HG02763 (cell line): Measurements from ENCODE around the gene PHF24.
"Not testable (repeated sequence)": the region's sequence is repeated elsewhere in the genome, so short reads cannot be mapped to it uniquely, and the experiment has no call there.

Source experiments
- ATAC-seq: cut with Tn5 transposase; IDR thresholded peaks from one replicate; pipeline ENCODE4 v1.9.1; 2021; ENCODE audit warnings: mild to moderate bottlenecking, moderate library complexity; ENCODE audit not compliant: unreplicated experiment

The PHF24 gene

DNA sequence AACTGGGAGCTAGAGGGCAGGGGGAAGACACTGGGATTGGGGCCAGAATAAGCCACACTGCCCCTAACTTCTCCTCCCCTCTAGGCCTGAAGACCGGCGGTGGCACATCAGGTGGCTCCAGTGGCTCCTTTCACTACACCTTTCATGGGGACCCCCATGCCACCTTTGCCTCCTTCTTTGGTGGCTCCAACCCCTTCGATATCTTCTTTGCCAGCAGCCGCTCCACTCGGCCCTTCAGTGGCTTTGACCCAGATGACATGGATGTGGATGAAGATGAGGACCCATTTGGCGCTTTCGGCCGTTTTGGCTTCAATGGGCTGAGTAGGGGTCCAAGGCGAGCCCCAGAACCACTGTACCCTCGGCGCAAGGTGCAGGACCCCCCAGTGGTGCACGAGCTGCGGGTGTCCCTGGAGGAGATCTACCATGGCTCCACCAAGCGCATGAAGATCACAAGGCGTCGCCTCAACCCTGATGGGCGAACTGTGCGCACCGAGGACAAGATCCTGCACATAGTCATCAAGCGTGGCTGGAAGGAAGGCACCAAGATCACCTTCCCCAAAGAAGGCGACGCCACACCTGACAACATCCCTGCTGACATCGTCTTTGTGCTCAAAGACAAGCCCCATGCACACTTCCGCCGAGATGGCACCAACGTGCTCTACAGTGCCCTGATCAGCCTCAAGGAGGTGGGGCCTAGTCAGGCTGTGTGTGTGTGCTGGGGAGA, 38.3 kb downstream of the PHF24 start:
- ATAC-seq = no peak

DNA sequence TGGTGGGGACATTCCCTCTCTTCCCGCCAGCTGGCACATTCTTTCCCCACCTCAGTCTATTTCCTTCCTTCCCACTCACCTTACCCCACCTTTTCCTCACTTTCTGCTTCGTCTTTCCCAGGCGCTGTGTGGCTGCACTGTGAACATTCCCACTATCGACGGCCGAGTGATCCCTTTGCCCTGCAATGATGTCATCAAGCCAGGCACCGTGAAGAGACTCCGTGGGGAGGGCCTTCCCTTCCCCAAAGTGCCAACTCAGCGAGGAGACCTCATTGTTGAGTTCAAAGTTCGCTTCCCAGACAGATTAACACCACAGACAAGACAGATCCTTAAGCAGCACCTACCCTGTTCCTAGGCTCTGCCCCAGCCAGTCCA, 38.8 kb downstream of the PHF24 start:
- no peak for ATAC-seq

DNA sequence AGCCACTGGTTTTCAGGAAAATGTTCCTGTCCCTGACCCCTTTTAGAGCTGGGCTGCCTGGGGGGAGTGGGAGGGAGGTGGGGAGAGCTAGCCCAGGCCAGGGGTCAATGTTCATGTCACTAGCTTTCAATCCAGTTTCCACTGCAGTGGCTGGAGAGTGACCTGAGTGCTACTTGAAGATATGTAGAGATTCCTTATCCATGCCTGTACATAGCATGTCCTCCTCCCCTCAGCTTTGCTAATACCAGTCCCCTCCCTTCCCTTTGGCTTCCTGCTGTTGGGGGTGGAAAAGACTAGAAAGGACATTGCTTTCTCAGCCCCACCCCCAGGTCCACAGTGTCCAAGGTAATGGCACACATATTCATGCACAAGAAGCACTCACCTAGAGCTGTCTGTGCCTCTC, 39.3 kb downstream of the PHF24 start:
- no peak for ATAC-seq

DNA sequence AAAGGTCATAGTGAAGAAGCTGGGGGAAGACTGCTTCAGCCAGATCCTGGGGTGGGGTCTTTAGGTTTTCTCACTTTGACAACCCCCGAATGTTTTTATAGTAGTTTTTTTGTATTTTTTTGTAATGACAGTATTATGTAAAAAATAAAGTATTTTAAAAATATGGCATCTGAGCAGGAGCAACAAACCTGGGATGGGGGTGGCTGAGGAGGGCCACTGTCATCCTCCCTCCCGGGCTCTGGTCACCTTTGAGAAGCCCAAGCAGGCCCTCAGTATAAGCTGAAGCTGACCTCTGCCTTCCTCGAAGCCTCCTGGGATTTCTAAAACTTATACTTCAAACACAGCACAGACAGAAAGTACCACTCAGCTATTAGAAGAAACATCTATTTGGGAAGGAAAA, 40.2 kb downstream of the PHF24 start:
- no peak for ATAC-seq

DNA sequence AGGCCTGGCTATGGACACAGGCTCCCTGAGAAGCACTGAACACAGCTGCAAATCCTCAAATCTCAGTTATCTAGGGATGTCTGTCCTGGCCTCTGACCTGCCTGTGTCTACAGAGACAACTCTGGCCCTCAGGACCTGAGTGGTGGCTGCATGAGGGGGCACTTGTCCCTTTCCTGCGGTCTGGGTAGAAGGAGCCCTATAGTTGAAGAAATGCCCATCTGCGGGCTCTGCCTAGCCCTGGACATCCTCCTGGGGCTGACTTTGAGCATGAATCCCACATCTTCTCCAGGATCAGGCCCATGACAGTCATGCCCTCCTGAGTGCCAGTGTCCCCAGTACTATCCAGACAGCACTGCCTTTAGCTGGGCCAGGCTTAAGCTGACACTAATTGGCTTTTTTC, 41.5 kb downstream of the PHF24 start:
- ATAC-seq = no peak

DNA sequence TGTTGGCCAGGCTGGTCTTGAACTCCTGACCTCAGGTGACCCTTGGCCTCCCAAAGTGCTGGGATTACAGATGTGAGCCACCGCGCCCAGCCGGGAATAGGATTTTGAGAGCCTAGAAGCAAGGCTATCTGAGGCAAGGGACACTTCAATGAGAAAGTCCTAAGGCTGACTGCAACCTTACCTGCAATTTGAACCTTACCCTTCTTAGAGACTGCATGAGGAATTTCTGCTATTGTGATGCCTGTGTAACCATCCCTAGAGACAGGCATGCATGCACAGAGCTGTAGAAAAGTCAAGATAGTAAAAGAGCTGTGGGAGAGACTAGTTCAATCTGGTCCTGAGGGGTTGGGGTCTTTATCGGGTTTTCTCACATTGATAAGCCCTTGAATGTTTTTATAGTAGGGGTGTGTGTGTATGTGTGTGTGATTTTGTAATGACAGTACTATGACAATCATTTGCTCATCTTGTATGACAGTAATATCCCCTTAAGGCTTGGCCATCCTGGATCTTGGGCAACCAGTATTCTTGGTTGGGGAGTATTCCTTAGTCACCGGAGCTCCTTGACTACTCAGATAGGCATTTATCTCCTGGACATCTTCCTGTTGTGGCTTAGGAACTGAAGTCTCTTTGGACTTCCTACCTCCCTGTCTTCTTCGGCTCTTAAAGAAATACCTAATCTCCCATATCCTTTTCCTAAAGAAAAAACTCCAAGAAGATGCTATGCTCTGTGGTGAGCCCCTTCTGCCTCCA, 42.6 kb downstream of the PHF24 start:
- ATAC-seq = no peak

DNA sequence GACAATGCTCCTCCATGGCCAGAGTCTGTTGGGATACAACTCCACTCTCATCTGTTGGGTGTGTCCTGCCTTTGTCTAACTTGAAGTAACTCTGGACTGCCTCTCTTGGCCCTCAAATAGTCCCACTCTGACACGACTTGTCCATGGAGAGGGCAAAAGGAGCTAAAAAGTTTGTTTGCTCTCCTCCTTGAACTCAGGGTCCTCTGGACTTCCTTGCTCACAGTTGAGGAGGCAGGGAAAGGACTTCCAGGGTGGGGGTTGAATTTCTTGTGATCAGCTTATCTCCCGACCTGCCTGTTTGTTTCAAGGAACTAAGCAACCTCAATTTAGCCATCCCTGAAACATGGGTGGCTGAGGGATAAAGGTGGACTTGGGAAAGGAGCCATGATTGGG, 43.2 kb downstream of the PHF24 start:
- no peak for ATAC-seq

DNA sequence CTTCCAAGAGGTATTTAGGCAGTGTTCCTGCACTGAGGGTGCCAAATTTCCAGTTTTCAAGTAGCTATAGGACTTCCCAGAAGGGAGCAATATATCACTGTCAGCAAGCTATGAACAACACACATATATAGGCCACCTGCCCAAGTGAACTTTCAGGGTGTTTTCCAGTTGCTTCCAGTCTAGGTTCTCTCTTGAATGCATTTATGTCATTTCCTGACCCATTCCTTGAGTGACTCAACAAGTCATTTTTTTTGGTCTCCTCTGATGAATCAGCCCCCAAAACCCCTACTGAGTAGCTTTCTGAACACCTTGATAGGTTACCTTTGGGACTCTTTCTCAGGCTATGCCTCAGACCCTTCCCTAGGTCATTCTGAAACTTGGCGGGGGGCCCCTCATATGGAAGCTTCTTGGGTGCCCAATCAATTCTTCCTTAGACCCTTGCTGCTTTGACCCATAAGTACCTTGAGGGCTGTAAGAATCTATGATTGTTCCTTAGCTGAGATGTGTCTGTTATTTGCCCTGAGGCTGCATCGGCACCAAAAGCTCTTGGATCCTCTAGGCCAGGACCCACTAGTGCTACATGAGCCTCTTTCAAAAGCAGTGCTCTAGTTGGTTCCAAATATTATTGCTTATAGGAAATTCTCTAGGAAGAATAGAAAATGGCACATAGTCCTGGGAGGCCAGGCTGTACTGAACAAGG, 43.9 kb downstream of the PHF24 start:
- ATAC-seq = no peak

DNA sequence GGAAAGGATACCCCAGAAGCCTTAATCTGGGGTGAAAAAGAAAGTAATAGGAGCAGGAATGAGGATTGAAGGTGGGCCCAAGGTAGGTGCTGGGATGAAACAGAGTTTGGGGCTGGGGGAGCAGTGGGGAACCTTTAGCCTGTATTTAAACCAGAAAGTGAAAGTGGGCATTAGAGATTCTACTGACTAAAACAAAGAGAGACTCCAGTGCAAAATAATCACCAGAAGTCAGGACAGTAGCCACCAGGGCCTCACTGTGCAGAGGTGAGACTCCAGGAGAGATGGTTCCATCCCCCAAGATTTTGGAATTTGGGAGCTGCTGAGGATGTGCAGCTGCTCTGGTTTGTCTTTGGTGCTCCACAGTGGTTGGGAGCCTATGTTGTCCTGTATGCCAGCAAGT, 44.5 kb downstream of the PHF24 start:
- ATAC-seq = no peak

DNA sequence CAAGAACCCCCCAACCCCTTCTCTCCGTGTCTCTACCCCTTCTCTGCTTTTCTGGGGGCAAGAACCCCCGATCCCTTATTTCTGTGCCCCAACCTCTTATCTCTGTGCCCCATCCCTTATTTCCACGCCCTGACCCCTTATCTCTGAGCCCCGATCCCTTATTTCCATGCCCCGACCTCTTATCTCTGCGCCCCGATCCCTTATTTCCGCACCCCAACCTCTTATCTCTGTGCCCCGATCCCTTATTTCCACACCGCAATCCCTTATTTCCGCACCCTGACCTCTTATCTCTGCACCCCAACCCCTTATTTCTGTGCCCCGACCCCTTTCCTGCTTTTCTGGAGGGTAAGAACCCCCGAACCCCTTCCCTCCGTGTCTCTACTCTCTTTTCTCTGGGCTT, 46.2 kb downstream of the PHF24 start:
- not testable (repeated sequence) for ATAC-seq

DNA sequence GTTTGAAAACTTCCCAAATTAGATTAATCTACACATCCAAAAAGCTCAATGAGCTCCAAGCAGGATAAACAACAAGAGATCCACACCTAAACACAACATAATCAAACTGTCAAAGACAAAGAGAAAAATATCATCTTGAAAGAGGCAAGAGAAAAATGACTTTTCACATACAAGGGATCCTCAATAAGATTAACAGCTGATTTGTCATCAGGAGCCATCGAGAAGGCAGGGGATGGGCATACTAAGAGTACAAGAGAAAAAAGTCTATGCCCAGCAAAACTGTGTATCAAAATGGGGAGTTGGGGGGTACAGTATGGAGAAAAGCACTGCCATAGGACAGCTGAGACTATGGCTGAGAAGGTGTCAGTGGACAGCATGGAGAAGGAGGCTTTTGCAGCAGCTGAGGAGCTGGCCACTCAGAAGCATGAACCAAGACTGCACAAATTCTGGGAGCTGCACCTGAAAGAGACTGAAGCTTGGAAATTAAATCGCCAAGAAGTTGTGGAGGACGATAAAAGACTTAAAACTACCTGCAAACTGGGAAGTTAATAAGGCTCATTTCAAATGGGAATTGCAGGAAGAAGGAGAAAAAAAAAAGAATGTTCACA, 52.4 kb downstream of the PHF24 start:
- ATAC-seq = no peak

DNA sequence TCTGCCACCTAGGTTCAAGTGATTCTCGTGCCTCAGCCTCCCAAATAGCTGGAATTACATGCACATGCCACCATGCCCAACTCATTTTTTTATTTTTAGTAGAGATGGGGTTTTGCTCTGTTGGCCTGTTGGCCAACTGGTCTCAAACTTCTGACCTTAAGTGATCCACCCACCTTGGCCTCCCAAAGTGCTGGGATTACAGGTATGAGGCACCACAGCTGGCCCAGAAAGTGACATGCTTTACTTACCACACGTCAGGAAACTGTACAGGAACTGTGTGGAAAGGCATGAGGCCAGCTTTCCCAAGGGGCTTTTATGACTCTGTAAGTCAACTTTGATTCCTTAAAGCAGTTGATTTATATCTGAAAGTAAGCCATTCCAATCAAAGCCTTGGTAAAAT, 56.4 kb downstream of the PHF24 start:
- no peak for ATAC-seq

DNA sequence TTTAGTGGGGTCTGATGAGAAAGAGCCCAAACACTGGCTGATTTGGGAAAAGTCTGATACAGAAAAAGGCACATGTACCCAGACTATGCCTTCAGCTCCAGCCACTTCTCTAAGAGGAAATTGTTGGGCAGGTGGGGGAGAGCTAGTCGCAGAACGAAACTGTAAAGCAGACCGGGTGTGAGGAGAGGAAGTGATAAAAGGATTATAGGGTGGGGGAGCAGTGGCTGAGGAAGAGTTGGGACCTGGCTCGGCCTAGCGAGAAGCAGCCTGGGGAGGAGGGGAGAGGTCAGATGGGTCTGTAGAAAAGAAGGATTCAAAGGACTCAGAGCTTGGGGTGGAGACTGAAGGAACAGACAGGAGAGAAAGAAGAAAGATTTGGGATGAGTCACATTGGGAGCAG, 65.4 kb downstream of the PHF24 start:
- ATAC-seq = not testable (repeated sequence)

DNA sequence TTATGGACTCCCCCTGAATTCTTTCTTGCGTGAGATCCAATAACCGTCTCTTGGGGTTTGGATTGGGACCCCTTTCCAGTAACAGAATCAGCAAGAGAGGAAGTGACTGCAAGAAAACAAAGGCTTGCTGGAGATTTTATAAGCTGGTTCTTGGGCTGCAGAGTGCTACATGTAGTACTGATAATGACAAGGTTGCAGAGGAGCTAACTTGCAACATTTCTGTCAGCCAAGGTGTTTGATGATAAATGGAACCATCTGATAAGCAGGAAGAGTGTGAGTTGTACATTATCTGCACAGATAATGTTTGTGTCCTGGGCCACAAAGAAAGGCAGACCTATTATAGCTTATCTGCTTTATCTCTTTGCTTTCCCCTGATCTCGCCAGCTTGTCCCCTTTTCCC, 68.6 kb downstream of the PHF24 start:
- no peak for ATAC-seq

DNA sequence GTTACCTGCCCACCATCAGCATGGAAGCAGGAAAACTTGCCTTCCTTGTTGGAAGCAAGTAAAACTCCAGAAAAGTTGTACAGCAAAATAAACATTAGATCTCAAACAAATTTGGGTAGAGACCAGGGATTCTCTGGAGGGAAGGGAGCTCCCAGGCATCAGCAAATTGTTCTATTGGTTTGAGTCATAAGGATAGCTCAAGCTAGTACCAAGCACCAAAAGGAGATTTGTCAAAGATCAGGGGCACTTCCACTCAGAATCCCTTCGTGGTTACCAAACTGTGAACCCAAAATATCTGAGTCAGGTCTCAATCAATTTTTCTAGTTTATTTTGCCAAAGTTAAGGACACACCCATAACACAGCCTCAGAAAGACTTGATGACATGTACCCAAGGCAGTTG, 69.3 kb downstream of the PHF24 start:
- ATAC-seq = no peak

DNA sequence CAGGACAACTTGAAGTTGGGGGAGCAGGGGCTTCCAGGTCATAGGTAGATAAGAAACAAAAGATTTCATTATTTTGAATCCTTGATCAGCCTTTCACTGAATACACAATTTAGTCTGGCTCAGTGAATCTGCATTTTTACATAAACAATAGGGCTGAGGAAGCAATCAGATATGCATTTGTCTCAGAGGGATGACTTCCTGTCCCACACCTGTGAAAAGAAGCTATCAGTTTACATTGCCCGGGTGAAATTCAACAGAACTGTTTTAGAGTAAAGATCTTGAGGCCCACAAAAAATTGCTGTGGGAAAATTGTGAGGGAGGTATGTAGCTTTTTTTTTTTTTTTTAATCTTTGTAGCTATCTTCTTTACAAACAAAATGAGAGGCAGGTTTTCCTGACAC, 69.8 kb downstream of the PHF24 start:
- ATAC-seq = no peak

DNA sequence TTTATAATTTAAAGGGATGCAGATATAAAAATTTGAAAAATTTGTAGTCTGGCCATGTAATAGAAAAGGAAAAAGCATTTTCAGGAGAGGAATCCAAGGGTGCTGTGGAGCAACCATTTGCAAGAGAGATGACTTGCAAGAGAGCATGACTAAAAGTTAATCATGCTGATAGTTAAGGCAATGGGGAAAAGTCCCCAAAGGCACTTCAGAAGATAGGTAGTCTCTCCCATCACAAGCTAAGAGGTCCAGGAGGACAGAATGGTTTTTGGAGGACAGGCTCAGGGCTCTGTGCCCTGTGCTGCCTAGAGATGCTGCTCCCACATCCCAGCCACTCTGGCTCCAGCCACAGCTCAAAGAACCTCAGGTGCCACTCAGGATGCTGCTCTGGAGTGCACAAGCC, 70.3 kb downstream of the PHF24 start:
- ATAC-seq = no peak

DNA sequence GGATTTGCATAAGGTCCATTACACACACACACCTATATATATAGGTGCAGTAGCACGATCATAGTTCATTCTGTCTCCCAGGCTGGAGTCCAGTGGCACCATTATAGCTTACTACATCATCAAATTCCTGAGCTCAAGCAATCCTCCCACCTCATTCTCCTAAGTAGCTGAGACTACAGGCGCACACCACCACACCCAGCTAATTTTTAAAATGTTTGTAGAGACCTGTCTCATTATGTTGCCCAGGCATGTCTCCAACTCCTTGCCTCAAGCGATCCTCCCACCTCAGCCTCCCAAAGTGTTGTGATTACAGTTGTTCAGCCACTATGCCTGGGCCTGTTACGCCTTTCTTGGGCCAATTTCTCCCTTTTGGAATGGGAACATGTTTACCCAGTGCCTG, 71.2 kb downstream of the PHF24 start:
- no peak for ATAC-seq

DNA sequence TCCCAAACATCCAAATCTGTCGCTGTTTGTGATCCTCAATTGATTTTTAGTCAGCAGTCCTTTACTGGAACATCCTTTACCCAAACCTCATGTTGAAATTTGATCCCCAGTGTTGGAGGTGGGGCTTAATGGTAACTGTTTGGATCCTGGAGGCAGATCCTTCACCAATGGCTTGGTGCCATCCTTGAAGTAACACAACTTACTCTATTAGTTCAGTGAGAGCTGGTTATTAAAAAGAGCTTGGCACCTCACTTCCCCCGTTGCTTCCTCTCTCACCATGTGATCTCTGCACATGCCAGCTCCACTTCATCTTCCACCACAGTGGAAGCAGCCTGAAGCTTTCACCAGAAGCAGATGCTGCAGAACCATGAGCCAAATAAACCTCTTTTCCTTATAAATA, 71.8 kb downstream of the PHF24 start:
- ATAC-seq = no peak
